Neuron (in vitro differentiated cells): ENCODE data around the gene TXLNB.
"Not testable (repeated sequence)": the region's sequence is repeated elsewhere in the genome, so short reads cannot be mapped to it uniquely, and the experiment has no call there.

ENCODE experiments used
- H2AFZ ChIP-seq: one replicate; pipeline ENCODE4 v1.6.1; 2013; ENCODE audit warnings: low read depth, mild to moderate bottlenecking, inconsistent platforms, low read length, moderate library complexity
- H3K27me3 ChIP-seq: one replicate; pipeline ENCODE4 v1.6.1; 2013; ENCODE audit warnings: low read length; ENCODE audit not compliant: insufficient read depth
- H3K36me3 ChIP-seq: one replicate; pipeline ENCODE4 v1.6.1; 2013; ENCODE audit warnings: low read length; ENCODE audit not compliant: insufficient read depth
- H3K4me1 ChIP-seq: one replicate; pipeline ENCODE4 v1.6.1; 2013; ENCODE audit warnings: low read length; ENCODE audit not compliant: insufficient read depth
- H3K4me3 ChIP-seq: 2 replicates; pipeline ENCODE4 v1.5.1; 2013; ENCODE audit warnings: mild to moderate bottlenecking, low read length, moderate library complexity
- H3K9me3 ChIP-seq: one replicate; pipeline ENCODE4 v1.6.1; 2013; ENCODE audit warnings: low read length

Gene TXLNB

GRCh38 chr6:139303185-139303584, 11.4 kb upstream of the TXLNB start:
- Histone ChIP-seq H3K36me3 (no peaks in the 10 kb centered on the region), H3K9me3 (no peaks in the 10 kb centered on the region), H3K27me3 (no peaks in the 10 kb centered on the region), H3K4me1 (peaks cover 12% of the 10 kb centered on the region), H2AFZ (no peak overlapping the region), H3K4me3 (no peak overlapping the region)

DNA sequence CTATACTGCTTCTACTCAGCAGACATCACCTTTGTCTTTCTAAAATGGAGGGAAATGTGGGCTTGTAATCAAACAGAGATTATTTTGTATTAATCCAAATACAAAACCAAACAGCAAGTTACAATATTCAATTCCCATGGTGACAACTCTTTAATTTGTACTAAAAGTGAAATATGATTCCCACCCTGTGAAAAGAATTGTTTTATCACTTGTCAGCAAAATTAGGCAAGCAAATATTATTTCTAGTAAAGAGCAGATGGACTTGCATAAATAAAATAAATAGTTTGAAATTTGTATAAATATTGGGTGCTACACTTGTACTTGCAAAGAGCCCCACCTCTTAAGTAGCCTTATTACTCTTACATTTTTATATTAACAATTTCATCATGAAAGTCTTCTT, 6.1 kb upstream of the TXLNB start:
- Histone ChIP-seq H3K27me3 (no peaks in the 10 kb centered on the region), H3K4me1 (peaks cover 3% of the 10 kb centered on the region), H2AFZ (no peak overlapping the region), H3K36me3 (no peaks in the 10 kb centered on the region), H3K4me3 (no peak overlapping the region), H3K9me3 (no peaks in the 10 kb centered on the region)

DNA sequence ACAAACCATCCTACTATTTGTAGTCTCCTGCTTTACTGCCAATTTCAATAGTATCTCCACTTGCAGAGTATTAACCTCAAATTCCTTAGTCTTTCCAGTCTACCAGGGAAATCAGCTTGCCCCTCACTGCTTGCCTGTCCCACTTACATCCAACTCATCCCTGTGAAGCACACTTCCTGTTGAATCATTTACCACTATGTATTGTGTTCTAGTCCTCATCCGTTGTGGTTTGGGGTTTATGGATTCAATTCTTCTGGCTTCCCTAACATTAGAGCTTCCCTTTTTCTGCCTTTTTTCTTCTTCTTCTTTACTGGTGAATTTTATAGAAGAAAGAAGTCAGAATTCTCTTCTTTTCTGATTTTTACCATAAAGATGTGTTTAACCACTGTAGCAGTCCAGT, 5.1 kb upstream of the TXLNB start:
- no peaks in the 10 kb centered on the region for H3K36me3 ChIP-seq
- no peaks in the 10 kb centered on the region for H3K9me3 ChIP-seq
- no peak overlapping the region for H3K4me3 ChIP-seq
- no peaks in the 10 kb centered on the region for H3K27me3 ChIP-seq
- peaks cover 7% of the 10 kb centered on the region for H3K4me1 ChIP-seq
- no peak overlapping the region for H2AFZ ChIP-seq

GRCh38 chr6:139295901-139296300, 4.1 kb upstream of the TXLNB start:
- Histone ChIP-seq H3K4me1 (peaks cover 15% of the 10 kb centered on the region), H3K4me3 (no peak overlapping the region), H3K36me3 (no peaks in the 10 kb centered on the region), H3K27me3 (no peaks in the 10 kb centered on the region), H3K9me3 (no peaks in the 10 kb centered on the region), H2AFZ (no peak overlapping the region)

DNA sequence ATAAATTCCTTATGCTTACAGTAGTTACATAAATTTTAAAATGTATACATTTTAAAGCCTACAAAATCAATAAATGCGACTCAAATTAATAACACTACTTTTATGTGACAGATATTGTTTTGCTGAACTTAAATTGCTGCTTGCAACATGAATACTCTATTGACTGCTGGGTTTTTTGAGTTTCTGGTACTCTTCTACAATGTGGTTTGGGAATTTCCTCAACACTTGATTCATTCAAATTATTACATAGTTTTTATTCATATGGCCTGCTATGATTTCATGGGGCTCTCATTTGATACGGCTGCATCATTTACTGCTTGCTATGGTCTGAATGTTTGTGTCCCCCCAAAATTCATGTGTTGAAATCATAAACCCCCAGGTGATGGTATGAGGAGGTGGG, 2.3 kb upstream of the TXLNB start:
- H3K36me3 ChIP-seq, result no peaks in the 10 kb centered on the region
- no peaks in the 10 kb centered on the region for H3K9me3 ChIP-seq
- no peak overlapping the region for H3K4me3 ChIP-seq

GRCh38 chr6:139293230-139293629, 1.4 kb upstream of the TXLNB start:
- not testable (repeated sequence) for H3K4me3 ChIP-seq, H3K36me3 ChIP-seq, H3K27me3 ChIP-seq, H2AFZ ChIP-seq, H3K9me3 ChIP-seq
- peaks cover 21% of the 10 kb centered on the region for H3K4me1 ChIP-seq

More for the DNA sequence above, 2.3 kb upstream of the TXLNB start:
- Histone ChIP-seq H2AFZ (no peak overlapping the region), H3K4me1 (peaks cover 21% of the 10 kb centered on the region), H3K27me3 (no peaks in the 10 kb centered on the region)

DNA sequence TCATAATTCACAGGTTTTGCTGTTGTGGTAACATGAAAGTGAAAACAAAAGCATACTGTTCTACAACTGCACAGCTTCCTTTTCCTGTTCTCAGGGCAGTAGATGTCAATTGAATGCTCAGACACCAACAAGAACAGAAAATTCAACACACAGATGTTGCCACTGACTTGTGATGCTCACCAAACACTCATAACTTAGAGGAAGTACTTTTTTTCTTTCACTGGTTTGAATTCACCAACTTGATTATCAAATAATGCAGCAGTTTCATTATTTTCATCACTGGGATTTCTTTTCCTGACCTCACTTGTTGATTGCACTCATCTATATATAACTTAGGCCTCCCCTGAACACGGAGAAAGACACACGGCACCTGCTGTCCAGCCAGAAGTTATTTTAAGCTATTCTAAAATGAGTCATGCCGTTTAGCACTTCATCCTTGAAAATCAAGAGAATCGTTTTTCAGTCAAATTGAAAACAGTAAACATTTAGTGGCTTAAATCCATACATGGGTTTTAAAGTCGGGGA, 949 bp downstream of the TXLNB start:
- H3K36me3 ChIP-seq, result no peaks in the 10 kb centered on the region
- peak overlapping the region; percentile 31 for H3K4me3 ChIP-seq

GRCh38 chr6:139289233-139289632, 2.6 kb downstream of the TXLNB start:
- peaks cover 21% of the 10 kb centered on the region for H3K4me1 ChIP-seq
- no peaks in the 10 kb centered on the region for H3K36me3 ChIP-seq
- no peak overlapping the region for H2AFZ ChIP-seq
- H3K9me3 ChIP-seq, result no peaks in the 10 kb centered on the region
- H3K4me3 ChIP-seq, result no peak overlapping the region
- H3K27me3 ChIP-seq, result no peaks in the 10 kb centered on the region

More for the DNA sequence above, 949 bp downstream of the TXLNB start:
- peak overlapping the region; percentile 67 for H2AFZ ChIP-seq
- H3K4me1 ChIP-seq, result peaks cover 21% of the 10 kb centered on the region
- H3K9me3 ChIP-seq, result no peaks in the 10 kb centered on the region
- H3K27me3 ChIP-seq, result no peaks in the 10 kb centered on the region

DNA sequence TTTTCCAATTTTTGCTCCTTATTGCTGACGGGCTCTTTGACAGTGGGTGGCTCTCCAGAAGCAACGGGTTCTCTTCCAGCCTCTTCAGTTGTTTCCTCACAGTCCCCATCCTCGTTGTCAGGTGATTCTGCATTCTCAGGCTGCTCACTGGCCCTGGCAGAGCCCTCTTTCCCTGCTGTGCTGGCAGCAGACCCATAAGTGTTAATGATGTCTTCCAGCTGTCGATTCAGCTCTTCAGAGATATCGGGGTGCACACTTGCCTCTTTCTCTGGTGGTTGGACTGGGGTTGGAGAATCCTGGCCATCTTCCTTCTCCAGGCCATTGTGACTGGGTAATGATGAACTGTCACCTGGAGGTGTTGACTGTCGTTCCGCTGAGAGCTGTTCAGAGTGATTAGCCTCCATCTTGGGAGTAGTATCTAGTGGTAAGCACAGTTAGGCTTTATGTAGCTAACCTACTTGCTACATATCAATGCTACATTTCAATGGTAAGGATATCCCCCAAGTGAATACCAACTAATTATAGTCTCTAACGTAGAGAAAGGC, 3.2 kb downstream of the TXLNB start:
- Histone ChIP-seq H3K36me3 (no peaks in the 10 kb centered on the region), H2AFZ (no peak overlapping the region), H3K4me1 (peaks cover 21% of the 10 kb centered on the region), H3K9me3 (no peaks in the 10 kb centered on the region), H3K4me3 (no peak overlapping the region), H3K27me3 (no peaks in the 10 kb centered on the region)

DNA sequence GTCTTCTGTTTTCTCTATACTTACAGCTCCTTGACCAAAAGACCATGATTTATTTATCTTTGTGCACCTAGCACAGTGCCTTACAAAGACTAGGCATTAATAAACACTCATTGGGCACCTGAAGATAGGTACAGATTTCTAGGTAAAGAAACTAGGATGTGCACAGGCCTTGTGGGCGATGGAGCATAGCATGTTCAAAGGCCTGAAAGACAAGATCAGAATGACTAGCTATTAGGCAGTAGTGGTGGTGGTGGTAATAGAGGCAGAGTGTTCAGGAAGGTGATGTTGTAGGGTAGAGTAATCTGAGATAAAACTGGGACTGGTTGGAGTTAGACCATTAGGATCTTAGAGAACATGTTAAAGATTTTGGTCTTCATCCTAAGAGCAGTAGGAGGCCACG, 3.9 kb downstream of the TXLNB start:
- no peak overlapping the region for H2AFZ ChIP-seq
- no peaks in the 10 kb centered on the region for H3K27me3 ChIP-seq
- H3K4me3 ChIP-seq, result no peak overlapping the region
- peaks cover 21% of the 10 kb centered on the region for H3K4me1 ChIP-seq
- no peaks in the 10 kb centered on the region for H3K36me3 ChIP-seq
- H3K9me3 ChIP-seq, result no peaks in the 10 kb centered on the region

GRCh38 chr6:139286438-139286837, 5.4 kb downstream of the TXLNB start:
- H2AFZ ChIP-seq, H3K9me3 ChIP-seq, H3K36me3 ChIP-seq, H3K27me3 ChIP-seq, H3K4me3 ChIP-seq: not testable (repeated sequence)
- peaks cover 12% of the 10 kb centered on the region for H3K4me1 ChIP-seq

DNA sequence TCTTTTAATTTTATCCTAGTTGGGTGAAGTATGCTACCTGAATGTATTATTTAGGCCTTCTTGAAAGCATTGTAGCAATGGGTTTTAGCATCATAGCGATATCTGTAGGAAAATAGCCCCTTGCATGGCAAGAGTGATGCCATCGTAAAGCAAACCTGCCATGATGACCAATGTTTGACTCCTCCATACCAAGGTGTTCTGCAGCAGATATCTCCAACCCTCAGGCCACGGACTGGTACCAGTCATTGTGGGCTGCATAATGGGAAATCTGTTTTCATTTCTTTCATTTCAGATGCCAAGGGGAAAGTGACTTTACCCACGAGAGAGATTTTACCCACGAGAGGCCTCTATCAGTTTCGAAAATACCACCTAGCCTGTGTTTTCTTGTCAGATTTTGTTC, 6.2 kb downstream of the TXLNB start:
- Histone ChIP-seq H3K9me3 (no peaks in the 10 kb centered on the region), H2AFZ (no peak overlapping the region), H3K4me1 (peaks cover 5% of the 10 kb centered on the region), H3K27me3 (no peaks in the 10 kb centered on the region), H3K4me3 (no peak overlapping the region), H3K36me3 (no peaks in the 10 kb centered on the region)

DNA sequence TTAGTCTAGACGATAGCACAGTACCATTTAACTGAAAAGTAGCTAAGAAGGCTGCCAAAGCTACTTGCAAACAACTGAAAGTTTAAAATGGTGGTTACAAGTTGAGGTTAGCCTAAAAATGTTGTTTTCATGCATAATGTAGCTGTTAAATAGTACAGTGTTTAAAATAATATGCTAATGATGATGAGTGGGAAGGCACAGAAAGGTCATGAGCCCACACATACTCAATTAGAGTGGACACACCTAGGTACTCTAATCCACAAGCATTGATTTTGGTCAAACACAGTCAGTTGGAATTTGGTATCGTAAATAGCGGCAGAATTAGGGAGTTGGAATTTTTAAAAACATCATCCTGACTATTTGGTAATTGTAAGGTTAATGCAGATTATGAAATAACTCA, 7.0 kb downstream of the TXLNB start:
- no peaks in the 10 kb centered on the region for H3K9me3 ChIP-seq
- H3K4me1 ChIP-seq, result no peaks in the 10 kb centered on the region
- no peaks in the 10 kb centered on the region for H3K36me3 ChIP-seq
- no peak overlapping the region for H2AFZ ChIP-seq
- H3K27me3 ChIP-seq, result no peaks in the 10 kb centered on the region
- no peak overlapping the region for H3K4me3 ChIP-seq

- H3K4me3 ChIP-seq, result no peak overlapping the region
- H3K27me3 ChIP-seq, result no peaks in the 10 kb centered on the region
- H3K36me3 ChIP-seq, result no peaks in the 10 kb centered on the region
- H2AFZ ChIP-seq, result no peak overlapping the region
- H3K4me1 ChIP-seq, result no peaks in the 10 kb centered on the region
- no peaks in the 10 kb centered on the region for H3K9me3 ChIP-seq
Measured at GRCh38 chr6:139282684-139283083, 9.1 kb downstream of the TXLNB start.
